Measurements from ENCODE around the gene ADM2.

- no peak for TF ChIP-seq CTCF (IDR thresholded peaks at IDR 0.05)
- TF ChIP-seq POLR2AphosphoS5 (IDR thresholded peaks at IDR 0.05; ENCODE audit: insufficient read depth in 1 of 2, low read depth in 1 of 2) = no peak
- no peak for TF ChIP-seq POLR2A (IDR thresholded peaks at IDR 0.05)
These were observed at the start of gene ADM2 for GRCh38 chr22:50481440-50482106.

All from vagina (tissue), 2 donors.